Measurements from ENCODE around the gene APRT.
"Not testable (repeated sequence)": the region's sequence is repeated elsewhere in the genome, so short reads cannot be mapped to it uniquely, and the experiment has no call there.

The APRT gene

GRCh38 chr16:88806491-88807111 lies 5.1 kb downstream of the APRT start:
- DNase-seq, result no peak

GRCh38 chr16:88805887-88806393 lies 5.8 kb downstream of the APRT start:
- no peak for DNase-seq

GRCh38 chr16:88805340-88805715 lies 6.4 kb downstream of the APRT start:
- DNase-seq, result no peak

GRCh38 chr16:88804552-88805339 lies 7.0 kb downstream of the APRT start:
- no peak for DNase-seq

GRCh38 chr16:88804173-88804551 lies 7.6 kb downstream of the APRT start:
- no peak for DNase-seq

GRCh38 chr16:88803264-88803987 lies 8.3 kb downstream of the APRT start, which contains the start of gene CDT1:
TSS of gene CDT1 (plus strand) at chr16:88803789. CDS start at chr16:88803832, 43 bp downstream.
- DNase-seq, result peak; percentile 90

GRCh38 chr16:88800277-88800592 lies 11.5 kb downstream of the APRT start:
- no peak for DNase-seq

GRCh38 chr16:88799569-88800276 lies 12.0 kb downstream of the APRT start:
- DNase-seq, result no peak

- DNase-seq, result no peak
Observed at GRCh38 chr16:88798772-88799455, 12.8 kb downstream of the APRT start.

- no peak for DNase-seq
Observed at GRCh38 chr16:88798073-88798472, 13.7 kb downstream of the APRT start.

- no peak for DNase-seq
Observed at GRCh38 chr16:88796278-88796677, 15.4 kb downstream of the APRT start.

GRCh38 chr16:88793251-88793954 lies 18.3 kb downstream of the APRT start:
- DNase-seq, result no peak

GRCh38 chr16:88792668-88793250 lies 19.0 kb downstream of the APRT start:
- no peak for DNase-seq

GRCh38 chr16:88792078-88792550 lies 19.6 kb downstream of the APRT start:
- no peak for DNase-seq

GRCh38 chr16:88790312-88791211 lies 21.2 kb downstream of the APRT start:
- DNase-seq, result no peak

GRCh38 chr16:88789594-88789993 lies 22.1 kb downstream of the APRT start:
- no peak for DNase-seq

GRCh38 chr16:88788749-88789148 lies 23.0 kb downstream of the APRT start:
- not testable (repeated sequence) for DNase-seq

GRCh38 chr16:88787579-88788314 lies 24.0 kb downstream of the APRT start:
- no peak for DNase-seq
